Measurements from ENCODE around the gene PIK3R5. TPM values are rescaled to one million over a fixed set of nuclear protein-coding genes. Genes with fewer than 3 reads are reported as not detected.

The PIK3R5 gene
- polyA plus RNA-seq, 2 of the 4 experiments (the other 2 are of a cell fraction) = 0.01 TPM; not detected in 1

DNA sequence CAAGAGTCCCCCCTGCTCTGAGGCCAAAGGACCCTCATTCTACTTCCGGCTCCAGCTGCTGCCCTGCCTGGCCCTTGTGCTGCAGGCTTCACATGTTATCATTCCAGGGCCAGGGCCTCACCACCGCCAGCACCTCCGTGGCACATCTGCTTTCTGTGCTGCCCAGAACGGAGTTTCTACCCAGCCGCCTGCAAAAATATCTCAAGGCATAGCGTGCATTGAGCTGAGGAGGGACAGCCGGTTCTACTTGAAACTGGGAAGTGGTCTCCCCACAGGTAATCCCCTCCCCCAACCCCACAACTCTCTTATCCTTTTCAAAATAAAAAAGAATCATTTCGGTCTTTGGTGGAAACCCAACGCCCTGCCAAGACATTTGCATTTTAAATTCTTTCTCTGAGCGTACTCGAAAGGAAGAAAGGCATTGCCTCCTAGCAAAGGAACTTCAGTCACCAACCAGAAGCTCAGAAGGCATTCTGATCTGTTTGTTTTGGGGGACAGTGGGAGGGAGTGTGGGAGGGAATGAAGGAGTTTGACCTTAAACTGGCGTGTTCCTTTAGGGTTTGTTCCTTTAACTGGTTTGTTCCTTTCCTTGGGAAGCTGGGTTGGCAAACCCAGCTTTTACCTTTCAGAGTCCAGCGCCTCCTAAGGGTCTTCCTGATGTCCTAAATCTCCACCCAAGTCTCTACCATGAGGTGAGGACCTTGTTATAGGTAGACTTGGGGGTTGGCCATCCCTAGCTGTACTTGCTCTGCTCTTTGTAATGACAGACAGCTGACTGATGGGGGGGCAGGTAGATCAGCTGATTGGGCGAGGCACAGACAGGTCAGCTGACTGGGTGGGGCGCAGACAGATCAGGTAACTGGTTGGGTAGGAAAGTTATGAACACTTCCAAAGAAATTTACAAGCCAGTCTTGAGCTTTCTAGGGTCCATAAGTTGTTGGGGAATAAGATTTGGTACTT, 64.6 kb downstream of the PIK3R5 start:
- ChIA-PET POLR2A (no interaction called here), CTCF (interaction anchor here (0.7 to 3.9 kb wide), 8 partner anchors 10 to 162 kb away, joined by 3 to 40 read pairs (median 3); no protein-coding TSS in a partner anchor)
- DNase-seq (ENCODE audit: low read depth in 1 of 2, low spot score in 1 of 2) = no peak
- 33% methylated on average over 15 of the region's 15 CpGs for WGBS (ENCODE audit: missing lambda C conversion rate)
- Histone ChIP-seq H3K4me2 (no peak overlapping the region), H3K27ac (no peak overlapping the region), H3K4me1 (no peaks in the 10 kb centered on the region), H3K4me3 (no peak overlapping the region), H3K9me3 (no peaks in the 10 kb centered on the region)
- TF ChIP-seq KDM5A (IDR thresholded peaks at IDR 0.05) = no peak
- TF ChIP-seq, protein P1, sequence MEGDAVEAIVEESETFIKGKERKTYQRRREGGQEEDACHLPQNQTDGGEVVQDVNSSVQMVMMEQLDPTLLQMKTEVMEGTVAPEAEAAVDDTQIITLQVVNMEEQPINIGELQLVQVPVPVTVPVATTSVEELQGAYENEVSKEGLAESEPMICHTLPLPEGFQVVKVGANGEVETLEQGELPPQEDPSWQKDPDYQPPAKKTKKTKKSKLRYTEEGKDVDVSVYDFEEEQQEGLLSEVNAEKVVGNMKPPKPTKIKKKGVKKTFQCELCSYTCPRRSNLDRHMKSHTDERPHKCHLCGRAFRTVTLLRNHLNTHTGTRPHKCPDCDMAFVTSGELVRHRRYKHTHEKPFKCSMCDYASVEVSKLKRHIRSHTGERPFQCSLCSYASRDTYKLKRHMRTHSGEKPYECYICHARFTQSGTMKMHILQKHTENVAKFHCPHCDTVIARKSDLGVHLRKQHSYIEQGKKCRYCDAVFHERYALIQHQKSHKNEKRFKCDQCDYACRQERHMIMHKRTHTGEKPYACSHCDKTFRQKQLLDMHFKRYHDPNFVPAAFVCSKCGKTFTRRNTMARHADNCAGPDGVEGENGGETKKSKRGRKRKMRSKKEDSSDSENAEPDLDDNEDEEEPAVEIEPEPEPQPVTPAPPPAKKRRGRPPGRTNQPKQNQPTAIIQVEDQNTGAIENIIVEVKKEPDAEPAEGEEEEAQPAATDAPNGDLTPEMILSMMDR (IDR thresholded peaks at IDR 0.05) = no peak
- TF ChIP-seq NPAS2 (CRISPR knock-in tag; IDR thresholded peaks at IDR 0.05; ENCODE audit: borderline replicate concordance) = no peak
- TF ChIP-seq JUN (IDR thresholded peaks at IDR 0.05) = no peak
- TF ChIP-seq CHD2 (IDR thresholded peaks at IDR 0.05; ENCODE audit: low read length, partially characterized antibody) = no peak
- no peak for TF ChIP-seq TP53 (CRISPR knock-in tag; IDR thresholded peaks at IDR 0.05)
- TF ChIP-seq, protein P2, sequence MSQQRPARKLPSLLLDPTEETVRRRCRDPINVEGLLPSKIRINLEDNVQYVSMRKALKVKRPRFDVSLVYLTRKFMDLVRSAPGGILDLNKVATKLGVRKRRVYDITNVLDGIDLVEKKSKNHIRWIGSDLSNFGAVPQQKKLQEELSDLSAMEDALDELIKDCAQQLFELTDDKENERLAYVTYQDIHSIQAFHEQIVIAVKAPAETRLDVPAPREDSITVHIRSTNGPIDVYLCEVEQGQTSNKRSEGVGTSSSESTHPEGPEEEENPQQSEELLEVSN (IDR thresholded peaks at IDR 0.05; ENCODE audit: borderline replicate concordance, low read depth) = no peak
- no peak for TF ChIP-seq TFCP2L1 (CRISPR knock-in tag; IDR thresholded peaks at IDR 0.05)
- TF ChIP-seq SMC3 (IDR thresholded peaks at IDR 0.05) = no peak
- TF ChIP-seq FOSB (CRISPR knock-in tag; IDR thresholded peaks at IDR 0.05) = no peak
- TF ChIP-seq HOXB5 (CRISPR knock-in tag; IDR thresholded peaks at IDR 0.05) = no peak
- no peak for TF ChIP-seq RAD21 (conservative IDR thresholded peaks at IDR 0.05 in 1 of 2, IDR thresholded peaks at IDR 0.05 in 1 of 2)
- no peak for TF ChIP-seq CBX8 (IDR thresholded peaks at IDR 0.05)
- no peak for TF ChIP-seq USF2 (IDR thresholded peaks at IDR 0.05)
- TF ChIP-seq FOSL2 (IDR thresholded peaks at IDR 0.05) = no peak
- no peak for TF ChIP-seq FOSL2 (CRISPR knock-in tag; IDR thresholded peaks at IDR 0.05)
- TF ChIP-seq FOXS1 (CRISPR knock-in tag; IDR thresholded peaks at IDR 0.05) = no peak
- TF ChIP-seq MAX (IDR thresholded peaks at IDR 0.05) = no peak
- TF ChIP-seq, protein P3, sequence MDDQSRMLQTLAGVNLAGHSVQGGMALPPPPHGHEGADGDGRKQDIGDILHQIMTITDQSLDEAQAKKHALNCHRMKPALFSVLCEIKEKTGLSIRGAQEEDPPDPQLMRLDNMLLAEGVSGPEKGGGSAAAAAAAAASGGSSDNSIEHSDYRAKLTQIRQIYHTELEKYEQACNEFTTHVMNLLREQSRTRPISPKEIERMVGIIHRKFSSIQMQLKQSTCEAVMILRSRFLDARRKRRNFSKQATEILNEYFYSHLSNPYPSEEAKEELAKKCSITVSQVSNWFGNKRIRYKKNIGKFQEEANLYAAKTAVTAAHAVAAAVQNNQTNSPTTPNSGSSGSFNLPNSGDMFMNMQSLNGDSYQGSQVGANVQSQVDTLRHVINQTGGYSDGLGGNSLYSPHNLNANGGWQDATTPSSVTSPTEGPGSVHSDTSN (IDR thresholded peaks at IDR 0.05) = no peak
- no peak for TF ChIP-seq HOXA7 (CRISPR knock-in tag; IDR thresholded peaks at IDR 0.05)
- TF ChIP-seq MAFK (IDR thresholded peaks at IDR 0.05; ENCODE audit: partially characterized antibody) = no peak
- peak; percentile 28 for FAIRE-seq
- no peak for ATAC-seq

DNA sequence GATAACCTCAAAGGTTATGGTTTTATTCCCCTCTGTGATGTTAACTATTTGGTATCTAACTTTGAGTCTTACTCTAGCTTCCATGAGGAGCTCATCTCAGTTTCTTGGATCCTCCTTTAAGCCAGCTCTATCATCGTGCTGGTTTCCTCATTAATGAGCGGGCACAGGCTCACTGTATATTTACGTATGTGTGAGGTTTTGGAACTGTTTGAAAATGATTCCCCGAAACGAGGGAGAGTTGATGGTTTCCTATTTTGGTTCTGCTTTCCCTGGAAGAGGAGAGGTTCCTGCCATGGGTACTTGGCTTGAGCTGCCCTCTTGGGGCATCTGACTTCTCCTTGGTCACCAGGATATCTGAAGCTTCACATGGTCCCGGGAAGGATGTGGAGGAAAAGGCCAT, 65.3 kb downstream of the PIK3R5 start:
- Histone ChIP-seq H3K9me3 (no peaks in the 10 kb centered on the region), H3K4me3 (no peak overlapping the region), H3K4me2 (no peak overlapping the region), H3K27ac (no peak overlapping the region), H3K4me1 (no peaks in the 10 kb centered on the region)
- FAIRE-seq (no peak), DNase-seq (ENCODE audit: low read depth in 1 of 2, low spot score in 1 of 2) (no peak), ATAC-seq (no peak)
- ChIA-PET CTCF (interaction anchor here (0.6 to 3.9 kb wide), 10 partner anchors 10 to 622 kb away, joined by 3 to 40 read pairs (median 4); no protein-coding TSS in a partner anchor), POLR2A (no interaction called here)
- 67% methylated on average over 6 of the region's 6 CpGs for WGBS (ENCODE audit: missing lambda C conversion rate)
- TF ChIP-seq GATA3 (IDR thresholded peaks at IDR 0.05; ENCODE audit: borderline replicate concordance) = no peak
- no peak for TF ChIP-seq FOSL2 (IDR thresholded peaks at IDR 0.05)
- TF ChIP-seq FOSL2 (CRISPR knock-in tag; IDR thresholded peaks at IDR 0.05) = no peak
- TF ChIP-seq TFCP2L1 (CRISPR knock-in tag; IDR thresholded peaks at IDR 0.05) = no peak
- no peak for TF ChIP-seq EHMT2 (IDR thresholded peaks at IDR 0.05; ENCODE audit: low read depth)
- TF ChIP-seq, protein P1 (IDR thresholded peaks at IDR 0.05) = no peak
- no peak for TF ChIP-seq POLR2A (IDR thresholded peaks at IDR 0.05; ENCODE audit: low read length)
- TF ChIP-seq PHF8 (IDR thresholded peaks at IDR 0.05; ENCODE audit: borderline replicate concordance, low read depth) = no peak
- no peak for TF ChIP-seq HES2 (IDR thresholded peaks at IDR 0.05)
- TF ChIP-seq NR3C1 (IDR thresholded peaks at IDR 0.05) = no peak
- no peak for TF ChIP-seq ZNF302 (CRISPR knock-in tag; IDR thresholded peaks at IDR 0.05)
- TF ChIP-seq HOXA7 (CRISPR knock-in tag; IDR thresholded peaks at IDR 0.05) = no peak
- TF ChIP-seq ATOH8 (CRISPR knock-in tag; IDR thresholded peaks at IDR 0.05; ENCODE audit: low read depth) = no peak
- TF ChIP-seq CBX8 (IDR thresholded peaks at IDR 0.05) = no peak
- no peak for TF ChIP-seq ZC3H11A (IDR thresholded peaks at IDR 0.05)

Measured in A549 (cell line).